Measurements from ENCODE around the gene POU2F1. TPM values are rescaled to one million over a fixed set of nuclear protein-coding genes. Genes with fewer than 3 reads are reported as not detected.

POU2F1 gene
- total RNA-seq, 1 donor from 2014 or later: 7.4 TPM

- DNase-seq (no peak), ATAC-seq (ENCODE audit: poor library complexity) (peak; percentile 68)
- intact Hi-C loops (cut with DNase I): no loop called here
Observed at GRCh38 chr1:167373986-167374385, 153.3 kb downstream of the POU2F1 start.

GRCh38 chr1:167375949-167376348 lies 155.3 kb downstream of the POU2F1 start:
- intact Hi-C loops (cut with DNase I): no loop called here
- DNase-seq (no peak), ATAC-seq (ENCODE audit: poor library complexity) (no peak)

- ATAC-seq (ENCODE audit: poor library complexity): peak; percentile 64
- intact Hi-C loops (cut with DNase I): no loop called here
- DNase-seq: no peak
Observed at GRCh38 chr1:167387251-167387910, 166.7 kb downstream of the POU2F1 start.

- intact Hi-C loops (cut with DNase I): no loop called here
- ATAC-seq (ENCODE audit: poor library complexity) (no peak), DNase-seq (no peak)
Observed at GRCh38 chr1:167388976-167389375, 168.3 kb downstream of the POU2F1 start.

- DNase-seq (no peak), ATAC-seq (ENCODE audit: poor library complexity) (no peak)
- intact Hi-C loops (cut with DNase I): no loop called here
Observed at GRCh38 chr1:167392200-167392696, 171.6 kb downstream of the POU2F1 start.

- intact Hi-C loops (cut with DNase I): loop anchor here (5.0 kb wide), 1 partner anchor 132 kb away; no protein-coding TSS in a partner anchor
- ATAC-seq (ENCODE audit: poor library complexity) (no peak), DNase-seq (no peak)
Observed at GRCh38 chr1:167400359-167400953, 179.8 kb downstream of the POU2F1 start.

GRCh38 chr1:167401260-167401873 lies 180.7 kb downstream of the POU2F1 start:
- DNase-seq (no peak), ATAC-seq (ENCODE audit: poor library complexity) (peak; percentile 64)
- intact Hi-C loops (cut with DNase I): loop anchor here (5.0 kb wide), 1 partner anchor 131 kb away; no protein-coding TSS in a partner anchor

- intact Hi-C loops (cut with DNase I): loop anchor here (5.0 kb wide), 1 partner anchor 128 kb away; no protein-coding TSS in a partner anchor
- DNase-seq: no peak
- no peak for ATAC-seq (ENCODE audit: poor library complexity)
Observed at GRCh38 chr1:167404161-167404888, 183.6 kb downstream of the POU2F1 start.

GRCh38 chr1:167404908-167405307 lies 184.2 kb downstream of the POU2F1 start:
- no peak for ATAC-seq (ENCODE audit: poor library complexity)
- DNase-seq: no peak
- intact Hi-C loops (cut with DNase I): loop anchor here (5.0 kb wide), 1 partner anchor 127 kb away; no protein-coding TSS in a partner anchor

GRCh38 chr1:167408355-167408754 lies 187.7 kb downstream of the POU2F1 start:
- DNase-seq: no peak
- no peak for ATAC-seq (ENCODE audit: poor library complexity)
- intact Hi-C loops (cut with DNase I): no loop called here

GRCh38 chr1:167409183-167409582 lies 188.5 kb downstream of the POU2F1 start:
- ATAC-seq (ENCODE audit: poor library complexity) (no peak), DNase-seq (no peak)
- intact Hi-C loops (cut with DNase I): no loop called here

- intact Hi-C loops (cut with DNase I): no loop called here
- ATAC-seq (ENCODE audit: poor library complexity) (no peak), DNase-seq (no peak)
Observed at GRCh38 chr1:167412072-167412471, 191.4 kb downstream of the POU2F1 start.

- DNase-seq (no peak), ATAC-seq (ENCODE audit: poor library complexity) (no peak)
- intact Hi-C loops (cut with DNase I): no loop called here
Observed at GRCh38 chr1:167412920-167413319, 192.2 kb downstream of the POU2F1 start.

GRCh38 chr1:167413328-167413727 lies 192.6 kb downstream of the POU2F1 start:
- ATAC-seq (ENCODE audit: poor library complexity): no peak
- intact Hi-C loops (cut with DNase I): no loop called here

GRCh38 chr1:167416506-167416905 lies 195.8 kb downstream of the POU2F1 start:
- DNase-seq (no peak), ATAC-seq (ENCODE audit: poor library complexity) (no peak)
- intact Hi-C loops (cut with DNase I): no loop called here

More at GRCh38 chr1:167413328-167413727, 192.6 kb downstream of the POU2F1 start:
- DNase-seq: no peak

- ATAC-seq (ENCODE audit: poor library complexity): no peak
- intact Hi-C loops (cut with DNase I): no loop called here
- no peak for DNase-seq
Observed at GRCh38 chr1:167418391-167418790, 197.7 kb downstream of the POU2F1 start.

- no peak for ATAC-seq (ENCODE audit: poor library complexity)
- DNase-seq: no peak
- intact Hi-C loops (cut with DNase I): no loop called here
Observed at GRCh38 chr1:167419245-167419644, 198.6 kb downstream of the POU2F1 start.

- DNase-seq: no peak
- intact Hi-C loops (cut with DNase I): no loop called here
- no peak for ATAC-seq (ENCODE audit: poor library complexity)
Observed at GRCh38 chr1:167420510-167420909, 199.8 kb downstream of the POU2F1 start.

Measured in Right ventricle myocardium superior (tissue), 1 donor.